ENCODE data around the gene ITFG1.

The ITFG1 gene

GRCh38 chr16:47141773-47142485 is 318.9 kb downstream of the ITFG1 start:
- TF ChIP-seq SIN3A (IDR thresholded peaks at IDR 0.05; ENCODE audit: borderline replicate concordance, insufficient read depth, low read length) (peak; percentile 30; the same call in 1 of the 2 replicates), POLR2AphosphoS5 (IDR thresholded peaks at IDR 0.05; ENCODE audit: low read depth, low read length) (no peak), REST (IDR thresholded peaks at IDR 0.05; ENCODE audit: insufficient read depth in 1 of 2, low read depth in 2 of 2, low read length in 2 of 2) (no peak)

GRCh38 chr16:47140686-47141085 is 320.2 kb downstream of the ITFG1 start:
- TF ChIP-seq REST (IDR thresholded peaks at IDR 0.05; ENCODE audit: insufficient read depth in 1 of 2, low read depth in 2 of 2, low read length in 2 of 2) (no peak), TAF1 (IDR thresholded peaks at IDR 0.05; ENCODE audit: borderline replicate concordance, insufficient read depth, low read length) (no peak), POLR2AphosphoS5 (IDR thresholded peaks at IDR 0.05; ENCODE audit: low read depth, low read length) (no peak), FOXP2 (optimal IDR thresholded peaks at IDR 0.05; ENCODE audit: borderline replicate concordance, extremely low read depth, extremely low read length, insufficient read depth) (no peak), SIN3A (IDR thresholded peaks at IDR 0.05; ENCODE audit: borderline replicate concordance, insufficient read depth, low read length) (no peak)

GRCh38 chr16:47139561-47140185 is 321.2 kb downstream of the ITFG1 start:
- TF ChIP-seq SIN3A (IDR thresholded peaks at IDR 0.05; ENCODE audit: borderline replicate concordance, insufficient read depth, low read length) (no peak), REST (IDR thresholded peaks at IDR 0.05; ENCODE audit: insufficient read depth in 1 of 2, low read depth in 2 of 2, low read length in 2 of 2) (no peak), FOXP2 (optimal IDR thresholded peaks at IDR 0.05; ENCODE audit: borderline replicate concordance, extremely low read depth, extremely low read length, insufficient read depth) (no peak), POLR2AphosphoS5 (IDR thresholded peaks at IDR 0.05; ENCODE audit: low read depth, low read length) (no peak), TAF1 (IDR thresholded peaks at IDR 0.05; ENCODE audit: borderline replicate concordance, insufficient read depth, low read length) (no peak)

GRCh38 chr16:47136099-47136842 is 324.6 kb downstream of the ITFG1 start:
- TF ChIP-seq SIN3A (IDR thresholded peaks at IDR 0.05; ENCODE audit: borderline replicate concordance, insufficient read depth, low read length) (no peak), FOXP2 (optimal IDR thresholded peaks at IDR 0.05; ENCODE audit: borderline replicate concordance, extremely low read depth, extremely low read length, insufficient read depth) (no peak), REST (IDR thresholded peaks at IDR 0.05; ENCODE audit: insufficient read depth in 1 of 2, low read depth in 2 of 2, low read length in 2 of 2) (no peak), TAF1 (IDR thresholded peaks at IDR 0.05; ENCODE audit: borderline replicate concordance, insufficient read depth, low read length) (no peak), POLR2AphosphoS5 (IDR thresholded peaks at IDR 0.05; ENCODE audit: low read depth, low read length) (no peak)
